Mesendoderm (in vitro differentiated cells): ENCODE results near the gene GALNS.

Experiments used
- DNase-seq: peaks from one replicate; pipeline ENCODE4 v3.0.0; 2013
- H2AK5ac ChIP-seq: 2 replicates; pipeline ENCODE4 v1.6.1; 2013; ENCODE audit warnings: low read length, inconsistent platforms
- H2BK120ac ChIP-seq: 2 replicates; pipeline ENCODE4 v1.6.1; 2013; ENCODE audit warnings: low read depth, mild to moderate bottlenecking, low read length, moderate library complexity, mixed read lengths
- H2BK15ac ChIP-seq: replicated peaks from 2 replicates; pipeline ENCODE4 v1.6.1; 2013; ENCODE audit warnings: low read depth, mild to moderate bottlenecking, moderate library complexity
- H2BK5ac ChIP-seq: 2 replicates; pipeline ENCODE4 v1.6.1; 2013; ENCODE audit warnings: low read length, inconsistent platforms
- H3K18ac ChIP-seq: 2 replicates; pipeline ENCODE4 v1.6.1; 2013; ENCODE audit warnings: mild to moderate bottlenecking, low read length, mixed read lengths
- H3K23ac ChIP-seq: one replicate; pipeline ENCODE4 v1.6.1; 2013; ENCODE audit warnings: low read length
- H3K27ac ChIP-seq: 2 replicates; pipeline ENCODE4 v1.5.1; 2013; ENCODE audit warnings: low read depth, mild to moderate bottlenecking, inconsistent platforms, low read length, moderate library complexity
- H3K27me3 ChIP-seq: 2 replicates; pipeline ENCODE4 v1.6.1; 2013; ENCODE audit warnings: low read length, control low read depth, mild to moderate bottlenecking, inconsistent platforms; ENCODE audit not compliant: insufficient read depth, poor library complexity
- H3K36me3 ChIP-seq: 2 replicates; pipeline ENCODE4 v1.6.1; 2013; ENCODE audit warnings: low read length, inconsistent platforms; ENCODE audit not compliant: control insufficient read depth, insufficient read depth
- H3K4ac ChIP-seq: one replicate; pipeline ENCODE4 v1.6.1; 2013; ENCODE audit warnings: low read depth, mild to moderate bottlenecking, low read length, moderate library complexity
- H3K4me1 ChIP-seq: 2 replicates; pipeline ENCODE4 v1.6.1; 2013; ENCODE audit warnings: low read depth, low read length, inconsistent platforms; ENCODE audit not compliant: control insufficient read depth
- H3K4me2 ChIP-seq: 2 replicates; pipeline ENCODE4 v1.6.1; 2013; ENCODE audit warnings: low read length
- H3K4me3 ChIP-seq: 2 replicates; pipeline ENCODE4 v1.5.1; 2013; ENCODE audit warnings: mild to moderate bottlenecking, low read length
- H3K56ac ChIP-seq: one replicate; pipeline ENCODE4 v1.6.1; 2013; ENCODE audit warnings: low read length
- H3K79me1 ChIP-seq: 2 replicates; pipeline ENCODE4 v1.6.1; 2013; ENCODE audit warnings: low read length, inconsistent platforms
- H3K79me2 ChIP-seq: 2 replicates; pipeline ENCODE4 v1.6.1; 2013; ENCODE audit warnings: mild to moderate bottlenecking, low read length; ENCODE audit not compliant: control insufficient read depth, insufficient read depth
- H3K9ac ChIP-seq: 2 replicates; pipeline ENCODE4 v1.6.1; 2013; ENCODE audit warnings: low read length, inconsistent platforms
- H4K5ac ChIP-seq: one replicate; pipeline ENCODE4 v1.6.1; 2013; ENCODE audit warnings: low read length
- H4K8ac ChIP-seq: one replicate; pipeline ENCODE4 v1.6.1; 2013; ENCODE audit warnings: low read depth, mild to moderate bottlenecking, control low read depth, low read length, moderate library complexity
- WGBS: extraction: QIAGEN DNeasy Blood & Tissue Kit; methylation state at CpG from one replicate; pipeline ENCODE4 v1.1.7; 2013; ENCODE audit warnings: low lambda C conversion rate, missing lambda C conversion rate; ENCODE audit not compliant: insufficient coverage; ENCODE audit errors: extremely low coverage; 5-methylcytosine and 5-hydroxymethylcytosine counted together

GALNS gene

GRCh38 chr16:88821168-88821850, 35.4 kb downstream of the GALNS start:
- Histone ChIP-seq H3K9ac (no peak overlapping the region), H2BK5ac (no peak overlapping the region), H3K4me1 (no peaks in the 10 kb centered on the region), H4K5ac (no peak overlapping the region), H3K4me3 (no peak overlapping the region), H3K79me2 (no peaks in the 10 kb centered on the region), H3K79me1 (no peaks in the 10 kb centered on the region), H3K36me3 (no peaks in the 10 kb centered on the region), H3K27ac (no peak overlapping the region), H3K4me2 (no peak overlapping the region), H2BK120ac (no peak overlapping the region), H4K8ac (no peak overlapping the region), H2AK5ac (no peak overlapping the region), H3K56ac (no peak overlapping the region), H3K27me3 (no peaks in the 10 kb centered on the region), H2BK15ac (no peak overlapping the region), H3K18ac (no peak overlapping the region), H3K4ac (no peak overlapping the region), H3K23ac (no peak overlapping the region)
- no CpG with 5 or more reads among the region's 22 CpGs for WGBS
- DNase-seq = no peak

- Histone ChIP-seq H3K27me3 (no peaks in the 10 kb centered on the region), H3K36me3 (no peaks in the 10 kb centered on the region), H4K5ac (no peak overlapping the region), H3K4me1 (no peaks in the 10 kb centered on the region), H4K8ac (no peak overlapping the region), H3K23ac (no peak overlapping the region), H3K9ac (no peak overlapping the region), H3K56ac (no peak overlapping the region), H2AK5ac (no peak overlapping the region), H3K27ac (no peak overlapping the region), H2BK5ac (no peak overlapping the region), H3K18ac (no peak overlapping the region), H3K4me2 (no peak overlapping the region), H3K79me1 (no peaks in the 10 kb centered on the region), H3K79me2 (no peaks in the 10 kb centered on the region), H2BK15ac (no peak overlapping the region), H3K4me3 (no peak overlapping the region), H2BK120ac (no peak overlapping the region), H3K4ac (no peak overlapping the region)
- WGBS = no CpG with 5 or more reads among the region's 20 CpGs
- DNase-seq = no peak
These were observed 36.2 kb downstream of the GALNS start for GRCh38 chr16:88820385-88821025.

- no peaks in the 10 kb centered on the region for H3K27me3 ChIP-seq
- no peak overlapping the region for H2BK5ac ChIP-seq
- H3K79me1 ChIP-seq = no peaks in the 10 kb centered on the region
- H3K27ac ChIP-seq = no peak overlapping the region
- H3K79me2 ChIP-seq = no peaks in the 10 kb centered on the region
- no peaks in the 10 kb centered on the region for H3K4me1 ChIP-seq
- H2AK5ac ChIP-seq = no peak overlapping the region
- H3K36me3 ChIP-seq = no peaks in the 10 kb centered on the region
- DNase-seq = no peak
- H2BK15ac ChIP-seq = no peak overlapping the region
- H3K18ac ChIP-seq = no peak overlapping the region
- H3K4ac ChIP-seq = no peak overlapping the region
- H3K9ac ChIP-seq = no peak overlapping the region
- H3K4me2 ChIP-seq = no peak overlapping the region
- no peak overlapping the region for H2BK120ac ChIP-seq
- no peak overlapping the region for H4K8ac ChIP-seq
- H3K56ac ChIP-seq = no peak overlapping the region
- no CpG with 5 or more reads among the region's 16 CpGs for WGBS
- H3K4me3 ChIP-seq = no peak overlapping the region
- no peak overlapping the region for H3K23ac ChIP-seq
- no peak overlapping the region for H4K5ac ChIP-seq
These were observed 37.6 kb downstream of the GALNS start for GRCh38 chr16:88819126-88819525.

- no peaks in the 10 kb centered on the region for H3K36me3 ChIP-seq
- no peak overlapping the region for H3K23ac ChIP-seq
- no peaks in the 10 kb centered on the region for H3K79me1 ChIP-seq
- H4K8ac ChIP-seq = no peak overlapping the region
- H4K5ac ChIP-seq = no peak overlapping the region
- no peak overlapping the region for H3K56ac ChIP-seq
- H2AK5ac ChIP-seq = no peak overlapping the region
- H3K18ac ChIP-seq = no peak overlapping the region
- H3K27ac ChIP-seq = no peak overlapping the region
- H3K79me2 ChIP-seq = no peaks in the 10 kb centered on the region
- H2BK120ac ChIP-seq = no peak overlapping the region
- no peak overlapping the region for H2BK5ac ChIP-seq
- no CpG with 5 or more reads among the region's 18 CpGs for WGBS
- H3K4me3 ChIP-seq = no peak overlapping the region
- H2BK15ac ChIP-seq = no peak overlapping the region
- DNase-seq = no peak
- H3K27me3 ChIP-seq = no peaks in the 10 kb centered on the region
- H3K4me1 ChIP-seq = no peaks in the 10 kb centered on the region
- H3K4ac ChIP-seq = no peak overlapping the region
- no peak overlapping the region for H3K9ac ChIP-seq
- H3K4me2 ChIP-seq = no peak overlapping the region
These were observed 38.2 kb downstream of the GALNS start for GRCh38 chr16:88818575-88818874.

- Histone ChIP-seq H3K79me1 (no peaks in the 10 kb centered on the region), H3K23ac (no peak overlapping the region), H3K9ac (no peak overlapping the region), H3K4me1 (no peaks in the 10 kb centered on the region), H2AK5ac (no peak overlapping the region), H3K4me3 (no peak overlapping the region), H3K79me2 (no peaks in the 10 kb centered on the region), H4K8ac (no peak overlapping the region), H3K4ac (no peak overlapping the region), H2BK5ac (no peak overlapping the region), H3K18ac (no peak overlapping the region), H3K36me3 (no peaks in the 10 kb centered on the region), H4K5ac (no peak overlapping the region), H3K27me3 (no peaks in the 10 kb centered on the region), H2BK120ac (no peak overlapping the region), H2BK15ac (no peak overlapping the region), H3K4me2 (no peak overlapping the region), H3K27ac (no peak overlapping the region), H3K56ac (no peak overlapping the region)
- WGBS = no CpG with 5 or more reads among the region's 40 CpGs
- DNase-seq = no peak
These were observed 38.8 kb downstream of the GALNS start for GRCh38 chr16:88817785-88818574.
